ENCODE measurements around the gene MYO16. TPM values are rescaled to one million over a fixed set of nuclear protein-coding genes. Genes with fewer than 3 reads are reported as not detected.

Gene MYO16
- total and polyA plus RNA-seq, 3 donors from 2014 or later = 3.1 to 4.0 (median 3.4) TPM

- H3K36me3 ChIP-seq (ENCODE audit: low read depth, missing control alignments) = no peaks in the 10 kb centered on the region
- H3K4me1 ChIP-seq = peaks cover 8% of the 10 kb centered on the region
- WGBS, 2 donors = 67 to 99% methylated on average over 3 to 4 of the region's 4 CpGs
- no peaks in the 10 kb centered on the region for H3K9me3 ChIP-seq
- no peak overlapping the region for H3K27ac ChIP-seq
- no peak overlapping the region for H3K4me3 ChIP-seq
- TF ChIP-seq POLR2A (IDR thresholded peaks at IDR 0.05) (no peak), CTCF (IDR thresholded peaks at IDR 0.05) (no peak)
- intact Hi-C loops (cut with DNase I; ENCODE audit: low total_unique reads) = no loop called here
- no peak for DNase-seq
- H3K27me3 ChIP-seq = no peaks in the 10 kb centered on the region
Measured at GRCh38 chr13:108920137-108920536, 290.7 kb downstream of the MYO16 start.

- Histone ChIP-seq H3K4me1 (no peaks in the 10 kb centered on the region), H3K27ac (no peak overlapping the region), H3K4me3 (no peak overlapping the region), H3K36me3 (ENCODE audit: low read depth, missing control alignments) (no peaks in the 10 kb centered on the region), H3K27me3 (no peaks in the 10 kb centered on the region), H3K9me3 (no peaks in the 10 kb centered on the region)
- intact Hi-C loops (cut with DNase I; ENCODE audit: low total_unique reads) = no loop called here
- no peak for TF ChIP-seq CTCF (IDR thresholded peaks at IDR 0.05)
- TF ChIP-seq POLR2A (IDR thresholded peaks at IDR 0.05) = no peak
- DNase-seq = no peak
- WGBS, 2 donors = 74 to 86% methylated on average over 1 of the region's 1 CpG
Measured at GRCh38 chr13:108921238-108921637, 291.8 kb downstream of the MYO16 start.

- no peaks in the 10 kb centered on the region for H3K9me3 ChIP-seq
- H3K27me3 ChIP-seq = no peaks in the 10 kb centered on the region
- 83 to 87% methylated on average over 5 of the region's 5 CpGs for WGBS, 2 donors
- no peak overlapping the region for H3K4me3 ChIP-seq
- H3K4me1 ChIP-seq = no peaks in the 10 kb centered on the region
- intact Hi-C loops (cut with DNase I; ENCODE audit: low total_unique reads) = no loop called here
- TF ChIP-seq CTCF (IDR thresholded peaks at IDR 0.05) (no peak), POLR2A (IDR thresholded peaks at IDR 0.05) (no peak)
- DNase-seq = no peak
- H3K36me3 ChIP-seq (ENCODE audit: low read depth, missing control alignments) = no peaks in the 10 kb centered on the region
- H3K27ac ChIP-seq = no peak overlapping the region
Measured at GRCh38 chr13:108922108-108922507, 292.7 kb downstream of the MYO16 start.

GRCh38 chr13:108923386-108924047 is 294.1 kb downstream of the MYO16 start:
- 90 to 94% methylated on average over 9 to 15 of the region's 15 CpGs for WGBS, 2 donors
- H3K4me3 ChIP-seq = no peak overlapping the region
- DNase-seq = no peak
- H3K36me3 ChIP-seq (ENCODE audit: low read depth, missing control alignments) = no peaks in the 10 kb centered on the region
- H3K4me1 ChIP-seq = no peaks in the 10 kb centered on the region
- intact Hi-C loops (cut with DNase I; ENCODE audit: low total_unique reads) = no loop called here
- TF ChIP-seq POLR2A (IDR thresholded peaks at IDR 0.05) (no peak), CTCF (IDR thresholded peaks at IDR 0.05) (no peak)
- H3K27ac ChIP-seq = no peak overlapping the region
- H3K9me3 ChIP-seq = no peaks in the 10 kb centered on the region
- H3K27me3 ChIP-seq = no peaks in the 10 kb centered on the region

GRCh38 chr13:108924134-108924533 is 294.7 kb downstream of the MYO16 start:
- DNase-seq = no peak
- no peaks in the 10 kb centered on the region for H3K4me1 ChIP-seq
- H3K9me3 ChIP-seq = no peaks in the 10 kb centered on the region
- 89 to 92% methylated on average over 5 of the region's 5 CpGs for WGBS, 2 donors
- no peaks in the 10 kb centered on the region for H3K27me3 ChIP-seq
- H3K36me3 ChIP-seq (ENCODE audit: low read depth, missing control alignments) = no peaks in the 10 kb centered on the region
- no peak overlapping the region for H3K4me3 ChIP-seq
- intact Hi-C loops (cut with DNase I; ENCODE audit: low total_unique reads) = no loop called here
- TF ChIP-seq POLR2A (IDR thresholded peaks at IDR 0.05) (no peak), CTCF (IDR thresholded peaks at IDR 0.05) (no peak)
- H3K27ac ChIP-seq = no peak overlapping the region
